ENCODE measurements around the gene NLRP10.

- TF ChIP-seq CTCF (conservative IDR thresholded peaks at IDR 0.05) = no peak
- TF ChIP-seq EZH2 (IDR thresholded peaks at IDR 0.05; ENCODE audit: low read depth) = no peak
Observed at GRCh38 chr11:7981619-7982157, 16.4 kb upstream of the NLRP10 start.

Data from PC-9 (cell line).